Lung (tissue), 12 donors: Measurements from ENCODE around the gene GNA12. TPM values are rescaled to one million over a fixed set of nuclear protein-coding genes. Genes with fewer than 3 reads are reported as not detected.

Experiments
- ATAC-seq: fragments of 200-7000 bp; cut with Tn5 transposase; one replicate; pipeline ENCODE4 v1.9.1; 2020; ENCODE audit warnings: moderate number of reproducible peaks; ENCODE audit not compliant: insufficient read depth, low FRiP score
- DNase-seq, 3 donors: peaks; one replicate each; pipeline ENCODE4 v3.0.0-alpha.2; 2013 to 2017
- H3K27ac ChIP-seq, 2 donors: one replicate each; pipeline ENCODE4 v1.5.1; 2013; ENCODE audit warnings: mild to moderate bottlenecking in 2 of 2, moderate library complexity in 2 of 2, control low read depth in 1 of 2, inconsistent platforms in 1 of 2, low read depth in 1 of 2, low read length in 1 of 2
- H3K27me3 ChIP-seq, 3 donors: one replicate each; pipeline ENCODE4 v1.5.1; 2013; ENCODE audit warnings: low read length in 2 of 3; ENCODE audit not compliant: control insufficient read depth in 3 of 3, insufficient read depth in 3 of 3
- H3K36me3 ChIP-seq, 4 donors: one replicate each; pipeline ENCODE4 v1.5.1; 2013; ENCODE audit warnings: low read length in 4 of 4, mild to moderate bottlenecking in 1 of 4, moderate library complexity in 1 of 4; ENCODE audit not compliant: control insufficient read depth in 4 of 4, insufficient read depth in 4 of 4
- H3K4me1 ChIP-seq, 5 donors: one replicate each; pipeline ENCODE4 v1.5.1; 2013; ENCODE audit warnings: low read length in 5 of 5, mild to moderate bottlenecking in 2 of 5, moderate library complexity in 1 of 5; ENCODE audit not compliant: control insufficient read depth in 5 of 5, insufficient read depth in 5 of 5
- H3K4me3 ChIP-seq: one replicate; pipeline ENCODE4 v1.5.1; 2013; ENCODE audit warnings: mild to moderate bottlenecking, control low read depth, moderate library complexity
- H3K9ac ChIP-seq, 2 donors: one replicate each; pipeline ENCODE4 v1.5.1; 2013; ENCODE audit warnings: low read length in 2 of 2, control low read depth in 1 of 2; ENCODE audit not compliant: insufficient read depth in 1 of 2
- H3K9me3 ChIP-seq, 4 donors: one replicate each; pipeline ENCODE4 v1.5.1; 2013; ENCODE audit warnings: low read length in 3 of 4, mild to moderate bottlenecking in 1 of 4, moderate library complexity in 1 of 4; ENCODE audit not compliant: control insufficient read depth in 4 of 4, insufficient read depth in 3 of 4
- CTCF ChIP-seq: IDR thresholded peaks from 2 replicates; pipeline ENCODE4 v1.5.1; 2012; ENCODE audit warnings: mild to moderate bottlenecking; ENCODE audit errors: control extremely low read depth, extremely low read depth
- WGBS, 2 donors: extraction: QIAGEN DNeasy Blood & Tissue Kit; methylation state at CpG; one replicate each; pipeline ENCODE4 v1.1.7; 2013; 5-methylcytosine and 5-hydroxymethylcytosine counted together
- polyA plus RNA-seq, 2 donors: library from polyadenylated mRNA; stranded (reverse); fragments of 200-250 nt; gene quantifications; one replicate each; pipeline ENCODE4 v1.2.1, GENCODE V29; 2013
- total RNA-seq, 2 donors: library from RNA; depleted of rRNA in 1 of 2; stranded (reverse); fragments of >200 nt in 1 of 2; gene quantifications; one replicate each; pipeline ENCODE4 v1.2.1, GENCODE V29; 2014 to 2021
- donor health status: control.
- donor health status: control.
- donor health status: Bipolar disorder and iron deficiency.
- donor health status: healthy.
- donor health status: DM: yes; HTN: yes; CAD: no.

Gene GNA12
- total and polyA plus RNA-seq, 4 donors, result 11.0 to 51.9 (median 33.5) TPM

GRCh38 chr7:2713370-2713769 is 130.7 kb downstream of the GNA12 start:
- 21 to 39% methylated on average over 13 of the region's 13 CpGs for WGBS, 2 donors
- no peak for ATAC-seq
- no peak overlapping the region for H3K9ac ChIP-seq
- H3K27ac ChIP-seq, result no peak overlapping the region
- no peaks in the 10 kb centered on the region for H3K27me3 ChIP-seq
- peak; percentile 58 to 83 (median 63) for DNase-seq
- TF ChIP-seq CTCF, result no peak
- no peak overlapping the region for H3K4me3 ChIP-seq
- H3K9me3 ChIP-seq, result no peaks in the 10 kb centered on the region
- H3K4me1 ChIP-seq, result peaks cover 0 to 50% (median 24%) of the 10 kb centered on the region in 5 donors
- peaks cover 0 to 6% (median 0%) of the 10 kb centered on the region in 4 donors for H3K36me3 ChIP-seq

- H3K4me1 ChIP-seq, result peaks cover 0 to 40% (median 20%) of the 10 kb centered on the region in 5 donors
- peaks cover 0 to 6% (median 0%) of the 10 kb centered on the region in 4 donors for H3K36me3 ChIP-seq
- no peak for TF ChIP-seq CTCF
- no peaks in the 10 kb centered on the region for H3K27me3 ChIP-seq
- WGBS, 2 donors, result 76 to 89% methylated on average over 25 of the region's 25 CpGs
- H3K27ac ChIP-seq, result peak overlapping the region in 1 of 2 donors; percentile 54
- no peak overlapping the region for H3K4me3 ChIP-seq
- peak; percentile 36 for ATAC-seq
- no peak overlapping the region for H3K9ac ChIP-seq
- DNase-seq, result peak in 2 of 3 donors; percentile 59 to 70
- no peaks in the 10 kb centered on the region for H3K9me3 ChIP-seq
These were observed 132.0 kb downstream of the GNA12 start for GRCh38 chr7:2711895-2712675.

- no peaks in the 10 kb centered on the region for H3K9me3 ChIP-seq
- TF ChIP-seq CTCF, result no peak
- WGBS, 2 donors, result 33 to 60% methylated on average over 4 of the region's 4 CpGs
- no peak overlapping the region for H3K4me3 ChIP-seq
- ATAC-seq (no peak), DNase-seq (no peak)
- peaks cover 0 to 31% (median 16%) of the 10 kb centered on the region in 5 donors for H3K4me1 ChIP-seq
- H3K27ac ChIP-seq, result no peak overlapping the region
- H3K27me3 ChIP-seq, result no peaks in the 10 kb centered on the region
- H3K36me3 ChIP-seq, result peaks cover 0 to 6% (median 0%) of the 10 kb centered on the region in 4 donors
- H3K9ac ChIP-seq, result no peak overlapping the region
These were observed 133.1 kb downstream of the GNA12 start for GRCh38 chr7:2710901-2711551.
